GM12892 (cell line): ENCODE data around the gene OSBPL10.

Experiments used
- DNase-seq: peaks from one replicate; pipeline ENCODE4 v3.0.0; 2011; ENCODE audit not compliant: insufficient read length
- FAIRE-seq: peaks from 2 replicates; lab custom pipeline; 2011; peaks lifted over from hg19 to GRCh38; lab: Jason Lieb, UNC
- POLR2A ChIP-seq: IDR thresholded peaks from 2 replicates; pipeline ENCODE4 v1.6.1; 2011; ENCODE audit warnings: low read depth, low read length, control low read depth
- POLR2AphosphoS5 ChIP-seq: IDR thresholded peaks from 2 replicates; pipeline ENCODE4 v1.6.1; 2011; ENCODE audit warnings: low read depth, low read length, control low read depth
- TAF1 ChIP-seq: IDR thresholded peaks from 2 replicates; pipeline ENCODE4 v1.6.1; 2011; ENCODE audit warnings: low read depth, mild to moderate bottlenecking, control low read depth, low read length, borderline replicate concordance

OSBPL10 gene

GRCh38 chr3:31667582-31667981 lies 313.5 kb downstream of the OSBPL10 start:
- no peak for DNase-seq
- no peak for FAIRE-seq
- TF ChIP-seq POLR2A (no peak), POLR2AphosphoS5 (no peak), TAF1 (no peak)

- FAIRE-seq (no peak), DNase-seq (no peak)
- TF ChIP-seq POLR2AphosphoS5 (no peak), TAF1 (no peak), POLR2A (no peak)
Measured at GRCh38 chr3:31664031-31664430, 317.0 kb downstream of the OSBPL10 start.

GRCh38 chr3:31661993-31662670 lies 318.9 kb downstream of the OSBPL10 start:
- TF ChIP-seq POLR2AphosphoS5 (no peak), TAF1 (no peak), POLR2A (no peak)
- no peak for FAIRE-seq
- DNase-seq: no peak

GRCh38 chr3:31661286-31661685 lies 319.8 kb downstream of the OSBPL10 start:
- no peak for FAIRE-seq
- DNase-seq: no peak
- no peak for TF ChIP-seq POLR2A

- TF ChIP-seq POLR2A (no peak), POLR2AphosphoS5 (no peak)
- FAIRE-seq: no peak
- DNase-seq: no peak
Measured at GRCh38 chr3:31659246-31659645, 321.8 kb downstream of the OSBPL10 start.

- FAIRE-seq (no peak), DNase-seq (no peak)
- TF ChIP-seq POLR2AphosphoS5: no peak
- TF ChIP-seq POLR2A: no peak
Measured at GRCh38 chr3:31654998-31655397, 326.1 kb downstream of the OSBPL10 start.

- no peak for FAIRE-seq
- TF ChIP-seq TAF1: no peak
- TF ChIP-seq POLR2AphosphoS5: no peak
- TF ChIP-seq POLR2A: no peak
- no peak for DNase-seq
Measured at GRCh38 chr3:31653464-31653863, 327.6 kb downstream of the OSBPL10 start.

GRCh38 chr3:31652296-31652695 lies 328.8 kb downstream of the OSBPL10 start:
- DNase-seq: no peak
- no peak for FAIRE-seq
- no peak for TF ChIP-seq TAF1
- no peak for TF ChIP-seq POLR2A
- TF ChIP-seq POLR2AphosphoS5: no peak

GRCh38 chr3:31648286-31648968 lies 332.6 kb downstream of the OSBPL10 start:
- FAIRE-seq (no peak), DNase-seq (no peak)
- TF ChIP-seq POLR2A: no peak
- TF ChIP-seq TAF1: no peak
- peak; percentile 51; the same call in 1 of the 2 replicates for TF ChIP-seq POLR2AphosphoS5

- DNase-seq: no peak
- TF ChIP-seq TAF1 (no peak), POLR2A (no peak), POLR2AphosphoS5 (no peak)
- no peak for FAIRE-seq
Measured at GRCh38 chr3:31645256-31645655, 335.8 kb downstream of the OSBPL10 start.

- no peak for TF ChIP-seq TAF1
- no peak for TF ChIP-seq POLR2A
- TF ChIP-seq POLR2AphosphoS5: no peak
- FAIRE-seq: no peak
- DNase-seq: no peak
Measured at GRCh38 chr3:31639828-31640227, 341.2 kb downstream of the OSBPL10 start.

GRCh38 chr3:31636694-31637442 lies 344.2 kb downstream of the OSBPL10 start:
- TF ChIP-seq POLR2A (no peak), POLR2AphosphoS5 (no peak), TAF1 (no peak)
- DNase-seq (no peak), FAIRE-seq (peak; percentile 58)
